NCI-H82 treated with DMSO at 0.1 percent for 48 hours (cell line): ENCODE data around the gene CLDN20.

Source experiments
- DNase-seq: peaks from one replicate; lab custom pipeline; 2025; ENCODE audit not compliant: unreplicated experiment; lab: John Stamatoyannopoulos, UW

The CLDN20 gene

DNA sequence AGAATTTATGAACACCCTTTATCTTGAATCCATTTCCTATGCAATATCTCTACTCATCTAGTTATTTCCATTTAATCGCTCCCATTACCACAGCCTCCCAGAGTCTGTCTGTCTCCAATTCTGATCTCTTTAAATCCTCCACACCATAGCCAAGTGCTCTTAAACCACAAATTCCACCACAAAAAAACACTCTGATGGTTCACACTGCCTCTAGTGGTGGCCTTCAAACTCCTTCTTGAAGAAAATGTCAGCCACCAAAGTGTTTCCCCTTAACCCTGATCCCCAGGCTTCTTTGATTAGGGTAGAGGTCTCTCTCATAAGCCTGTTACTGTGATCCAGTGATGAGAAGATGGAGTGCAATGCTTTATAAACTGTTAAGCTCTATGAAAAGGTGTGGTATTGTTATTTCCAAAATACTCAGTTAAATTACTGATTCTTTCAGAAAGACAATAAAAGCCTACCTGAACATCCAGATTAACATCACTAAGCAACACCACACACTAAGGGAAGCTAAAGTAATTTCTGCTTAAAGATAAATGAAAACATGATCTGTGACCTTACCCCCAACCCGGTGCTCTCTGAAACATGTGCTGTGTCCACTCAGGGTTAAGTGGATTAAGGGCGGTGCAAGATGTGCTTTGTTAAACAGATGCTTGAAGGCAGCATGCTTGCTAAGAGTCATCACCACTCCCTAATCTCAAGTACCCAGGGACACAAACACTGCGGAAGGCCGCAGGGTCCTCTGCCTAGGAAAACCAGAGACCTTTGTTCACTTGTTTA is 4.5 kb downstream of the CLDN20 start:
- peak; percentile 98 for DNase-seq

DNA sequence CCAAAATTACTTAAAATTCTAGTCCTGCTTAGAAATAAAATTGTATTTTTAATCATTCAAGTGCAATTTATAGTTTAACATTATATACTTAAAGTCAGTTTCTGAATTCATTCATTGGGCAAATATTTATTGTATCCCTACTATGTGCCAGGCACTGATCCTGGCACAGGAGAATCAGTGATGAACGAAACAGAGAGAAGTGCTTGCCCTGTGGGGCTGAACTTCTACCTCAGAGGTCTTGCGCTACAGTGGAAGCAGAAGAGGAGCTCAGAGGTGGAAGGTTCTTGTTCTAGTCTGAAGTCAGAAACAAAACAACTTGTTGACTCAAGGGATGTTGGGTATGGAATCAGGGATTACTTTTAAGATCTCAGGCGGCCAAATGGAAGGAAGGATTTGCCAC is 6.0 kb downstream of the CLDN20 start:
- no peak for DNase-seq

DNA sequence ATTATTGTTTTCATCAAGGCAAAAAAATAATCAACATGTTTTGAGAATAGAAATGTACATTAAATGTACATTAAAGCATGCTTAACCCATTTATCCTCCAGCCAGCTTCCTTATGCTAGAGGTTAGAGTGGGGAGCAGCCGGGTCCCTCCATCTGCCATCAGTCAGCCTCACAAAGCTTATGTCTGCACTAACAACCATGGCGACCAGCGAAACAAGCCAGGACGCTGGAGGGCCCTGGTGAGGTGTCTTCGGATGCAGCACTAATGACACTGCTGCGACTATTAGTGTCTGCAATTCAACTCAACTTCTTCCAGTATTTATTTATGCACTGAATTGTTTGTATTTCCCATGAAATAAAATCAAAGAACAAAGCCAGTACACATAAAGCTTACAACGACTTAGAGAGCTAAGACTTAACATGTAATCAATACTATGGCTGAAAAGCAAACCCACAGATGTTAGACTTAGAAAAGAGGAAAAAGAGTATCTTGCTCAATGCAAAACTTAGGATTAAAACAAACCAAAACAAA is 6.8 kb downstream of the CLDN20 start:
- DNase-seq, result peak; percentile 75

DNA sequence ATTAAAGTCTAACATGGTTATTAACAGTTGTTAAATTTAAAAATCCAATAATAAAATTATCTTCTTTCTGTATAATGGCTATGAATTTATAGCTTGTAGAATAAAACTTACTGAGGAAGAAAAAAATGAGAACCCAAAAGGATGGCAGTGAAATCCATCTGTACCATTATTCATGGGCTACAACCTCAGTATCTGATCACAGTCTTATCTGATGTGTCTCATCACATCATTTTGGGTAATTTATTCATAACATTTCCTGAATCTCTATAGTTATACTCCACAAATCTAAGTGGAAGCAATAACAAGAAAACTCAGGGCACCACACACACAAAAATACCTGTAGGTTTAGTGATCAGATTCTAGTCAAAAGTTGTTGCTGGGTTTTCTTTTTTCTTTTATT is 7.3 kb downstream of the CLDN20 start:
- DNase-seq, result no peak

DNA sequence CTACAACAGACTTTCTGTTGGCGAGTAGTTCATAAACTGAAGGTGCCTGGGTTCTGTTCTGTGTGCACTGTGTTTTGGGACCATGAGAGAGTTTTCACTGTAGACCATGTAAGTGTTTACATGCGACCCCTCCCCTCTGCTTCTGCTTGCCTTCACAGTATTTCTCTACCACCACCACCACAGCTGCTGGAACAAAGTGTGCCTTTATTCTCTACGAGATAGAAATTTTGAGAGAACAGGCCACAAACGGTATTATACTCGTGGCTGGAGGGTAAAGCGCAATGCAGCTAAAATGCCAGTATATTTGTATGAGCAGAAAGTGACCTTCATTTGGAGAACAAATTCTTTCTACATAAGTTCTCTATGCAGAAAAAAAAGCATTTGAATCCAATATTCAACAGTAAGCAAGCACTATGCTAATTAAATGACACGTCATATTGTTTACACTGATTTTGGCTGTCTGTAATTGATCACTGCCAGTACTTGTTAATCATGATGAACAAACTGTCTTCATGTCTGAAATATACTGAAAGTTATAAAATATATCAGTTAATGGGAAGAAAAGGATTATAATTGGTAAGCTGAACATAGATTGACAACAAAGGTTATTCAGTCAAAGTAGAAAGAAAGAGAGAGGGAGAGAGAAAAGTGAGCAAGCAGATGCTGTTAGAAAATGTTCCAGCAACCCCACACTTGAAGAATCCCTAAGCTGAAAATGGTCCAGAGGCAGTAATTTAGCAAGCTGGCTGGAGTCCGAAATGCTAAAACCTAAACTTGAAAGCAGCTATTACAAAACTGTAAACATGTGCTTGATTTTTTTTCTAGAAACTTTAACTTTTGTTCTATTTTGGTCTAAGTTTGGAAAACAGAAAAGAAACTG is 8.8 kb downstream of the CLDN20 start:
- DNase-seq, result no peak

DNA sequence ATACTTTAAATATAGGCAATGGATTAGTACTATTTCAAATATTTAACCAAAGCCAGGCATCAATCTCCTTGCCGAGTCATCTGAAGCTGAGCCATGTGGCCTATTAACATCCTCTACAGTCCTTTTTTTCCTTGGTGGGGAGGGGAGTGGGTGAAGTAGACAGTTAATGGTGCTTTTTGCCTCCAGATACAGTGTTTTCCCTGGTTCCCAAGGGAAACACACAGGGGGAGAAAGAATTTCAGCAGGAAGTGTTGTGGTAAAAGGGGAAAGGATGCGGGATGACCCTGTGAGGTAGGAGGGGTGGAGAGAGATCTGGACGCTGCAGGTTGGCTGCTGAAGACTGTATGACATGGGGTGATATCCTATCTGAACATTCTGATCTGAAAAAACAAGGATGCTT is 9.6 kb downstream of the CLDN20 start:
- no peak for DNase-seq

DNA sequence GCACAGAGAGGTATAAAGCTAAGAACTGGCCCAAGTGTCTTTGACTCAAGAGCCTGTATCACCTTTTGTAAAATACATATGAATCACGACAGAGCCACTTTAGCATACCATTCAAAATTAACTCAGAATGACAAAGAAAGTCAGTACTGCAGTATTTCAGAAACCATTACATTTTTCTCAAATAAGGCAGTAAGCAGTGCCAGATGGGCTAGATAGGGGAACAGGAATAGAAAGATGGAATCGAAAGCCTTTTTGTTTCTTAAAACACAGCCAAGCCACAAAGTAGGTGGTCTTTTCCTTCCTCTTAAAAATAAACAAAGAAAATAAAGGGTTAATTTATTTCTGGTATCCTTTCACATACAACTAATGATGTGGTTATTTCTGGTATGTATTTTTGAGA is 10.3 kb downstream of the CLDN20 start:
- DNase-seq, result no peak

DNA sequence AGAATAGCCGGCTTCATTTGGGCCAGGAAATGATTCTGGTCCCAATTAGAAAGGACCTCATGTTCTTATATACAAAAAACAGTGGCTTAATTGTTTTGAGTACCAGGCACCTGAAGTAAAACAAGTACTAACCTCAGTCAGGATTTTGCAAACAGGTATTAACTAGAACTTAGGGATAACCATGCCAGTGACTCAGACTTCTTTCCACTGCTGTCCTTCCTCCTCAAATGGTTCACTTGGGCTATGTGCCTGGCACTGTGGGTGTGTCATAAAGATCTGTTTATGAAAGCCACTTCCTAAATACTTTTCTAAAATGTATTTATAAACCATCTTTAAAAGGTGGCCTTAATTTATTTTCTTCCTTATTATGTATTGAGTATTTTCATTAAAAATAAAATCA is 10.7 kb downstream of the CLDN20 start:
- no peak for DNase-seq

DNA sequence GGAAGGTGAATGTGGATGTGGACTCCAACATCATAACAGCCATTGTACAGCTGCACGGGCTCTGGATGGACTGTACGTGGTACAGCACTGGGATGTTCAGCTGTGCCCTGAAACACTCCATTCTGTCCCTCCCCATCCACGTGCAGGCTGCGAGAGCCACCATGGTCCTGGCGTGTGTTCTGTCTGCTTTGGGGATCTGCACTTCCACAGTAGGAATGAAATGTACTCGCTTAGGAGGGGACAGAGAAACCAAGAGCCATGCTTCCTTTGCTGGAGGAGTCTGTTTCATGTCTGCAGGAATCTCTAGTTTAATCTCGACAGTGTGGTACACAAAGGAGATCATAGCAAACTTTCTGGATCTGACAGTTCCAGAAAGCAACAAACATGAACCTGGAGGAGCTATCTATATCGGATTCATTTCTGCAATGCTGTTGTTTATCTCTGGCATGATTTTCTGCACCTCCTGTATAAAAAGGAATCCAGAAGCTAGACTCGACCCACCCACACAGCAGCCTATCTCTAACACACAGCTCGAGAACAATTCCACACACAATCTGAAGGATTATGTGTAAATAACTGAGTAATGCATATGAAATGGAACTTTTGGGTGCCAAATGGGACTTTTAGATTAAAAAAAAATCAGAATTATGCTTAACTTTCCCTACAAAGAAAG is 12.1 kb downstream of the CLDN20 start:
- DNase-seq, result no peak

DNA sequence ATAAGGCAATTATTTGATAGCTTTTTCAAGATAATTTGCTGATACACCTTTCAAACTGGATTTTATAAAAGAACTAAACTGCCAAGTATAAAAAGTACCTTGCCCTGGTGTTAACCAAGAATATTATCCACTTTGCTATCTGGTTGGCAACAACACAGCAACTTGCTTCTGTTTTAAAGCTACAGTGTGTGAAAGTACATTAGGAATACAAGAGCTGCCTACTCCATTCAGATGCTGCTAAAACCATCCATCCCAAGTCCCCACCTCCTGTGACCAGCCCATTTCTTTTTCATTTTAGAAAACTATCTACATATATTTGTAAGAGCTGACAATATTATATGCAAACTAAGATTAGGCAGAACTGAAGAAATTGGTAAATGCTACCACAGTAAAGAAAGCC is 12.8 kb downstream of the CLDN20 start:
- DNase-seq, result no peak

DNA sequence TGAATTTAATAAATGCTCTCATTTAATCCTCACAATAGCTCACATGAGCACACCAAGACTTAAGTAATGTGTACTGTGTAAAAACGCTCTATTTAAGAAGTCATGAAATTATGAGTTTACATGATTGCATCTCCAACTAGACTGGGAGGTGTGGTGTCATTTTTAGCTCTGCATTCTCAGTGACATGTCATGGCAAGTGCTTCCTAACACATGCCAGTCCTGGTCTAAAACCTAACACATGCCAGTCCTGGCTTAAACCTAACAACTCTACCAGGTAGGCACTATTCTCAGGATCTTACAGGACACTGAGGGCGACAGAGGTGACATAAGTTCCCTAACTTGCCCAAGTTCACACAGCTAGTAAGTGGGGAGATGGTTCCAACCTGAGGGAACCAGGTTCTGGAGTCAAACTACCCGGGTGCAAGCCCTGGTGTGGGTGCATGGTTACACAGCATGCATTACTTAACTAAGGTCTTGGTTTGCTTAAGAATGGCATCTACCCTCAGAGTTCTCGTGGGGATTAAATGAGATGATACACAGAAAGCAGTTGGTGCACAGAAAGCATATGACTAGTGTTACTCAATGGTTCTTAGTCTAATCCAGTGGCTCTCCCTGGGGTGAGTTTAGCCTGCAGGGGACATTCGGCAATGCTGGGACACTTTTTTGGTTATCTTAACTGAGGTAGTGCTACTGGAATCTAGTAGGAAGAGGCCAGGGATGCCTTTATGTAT is 14.7 kb downstream of the CLDN20 start:
- DNase-seq, result no peak

DNA sequence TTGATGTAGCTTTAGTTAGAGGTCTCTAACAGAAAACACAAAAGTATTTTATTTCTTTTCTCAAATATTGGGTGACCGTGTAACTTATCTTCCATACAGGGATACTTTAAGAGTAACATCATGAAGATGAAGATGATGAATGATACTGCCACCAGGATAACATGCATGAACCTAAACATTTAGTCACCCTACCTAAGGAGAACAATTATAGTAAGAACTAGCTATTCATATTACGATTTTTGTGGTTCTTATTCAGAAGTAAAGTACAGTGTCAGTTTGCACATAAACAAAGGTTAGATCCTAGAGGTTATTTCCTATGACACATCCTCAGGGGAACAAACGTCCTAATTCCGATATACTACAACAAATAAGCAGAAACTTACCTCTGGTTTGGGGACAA is 21.0 kb downstream of the CLDN20 start:
- DNase-seq, result no peak

DNA sequence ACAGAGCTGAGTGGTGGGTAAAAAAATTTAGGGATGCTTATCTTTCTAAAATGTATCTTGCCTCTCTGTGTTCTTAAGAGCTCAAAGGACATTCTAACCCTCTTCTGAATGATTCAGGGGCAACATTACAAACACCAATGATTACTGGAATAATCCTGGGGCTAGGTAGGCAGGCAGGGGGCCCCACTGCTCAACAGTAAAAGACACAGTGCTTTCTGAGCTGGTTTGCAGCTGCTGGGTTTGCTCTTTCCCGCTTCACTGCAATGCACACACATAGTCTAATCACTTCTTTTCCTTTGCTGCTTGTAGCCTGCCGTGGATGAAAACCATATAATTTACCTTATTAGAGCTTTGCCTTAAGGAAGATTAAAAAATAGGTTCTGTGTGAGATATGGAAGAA is 23.9 kb downstream of the CLDN20 start:
- no peak for DNase-seq

DNA sequence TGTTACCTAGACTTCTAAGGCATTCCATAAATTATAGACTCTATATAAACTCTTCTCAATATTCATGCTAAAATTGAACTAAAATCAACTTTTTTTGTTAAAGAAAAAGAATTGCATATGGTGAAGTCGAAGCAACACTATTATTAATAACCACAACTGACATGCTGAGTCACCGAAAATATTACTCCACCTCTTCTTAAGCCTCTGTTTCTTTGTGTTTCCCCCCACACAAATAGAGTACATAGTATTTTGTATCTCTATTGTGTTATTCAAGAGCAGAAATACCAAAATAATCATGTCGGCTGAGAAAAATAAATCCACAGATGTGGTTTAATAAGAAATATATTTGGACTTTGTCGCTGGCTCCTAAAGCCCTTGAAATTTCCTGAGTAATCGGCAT is 26.7 kb downstream of the CLDN20 start:
- DNase-seq, result no peak

DNA sequence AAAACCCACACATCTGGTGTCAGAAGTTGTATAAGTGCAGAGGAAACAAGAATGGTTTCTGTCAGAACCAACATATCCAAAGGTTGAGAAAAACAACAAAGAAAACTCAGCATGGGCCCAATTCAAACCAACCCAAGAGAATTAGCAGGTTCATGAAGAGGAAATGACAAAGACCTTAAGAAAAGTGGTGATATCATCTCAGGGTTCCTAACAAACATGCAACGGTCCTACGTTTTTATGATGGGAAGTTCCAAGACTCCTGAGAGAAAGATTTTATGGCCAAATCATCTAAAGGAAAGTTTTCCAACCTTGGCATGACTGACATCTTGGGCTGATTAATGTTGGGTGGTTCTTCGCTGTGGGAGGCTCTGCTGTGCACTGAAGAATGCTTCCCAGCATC is 27.5 kb downstream of the CLDN20 start:
- DNase-seq, result no peak

DNA sequence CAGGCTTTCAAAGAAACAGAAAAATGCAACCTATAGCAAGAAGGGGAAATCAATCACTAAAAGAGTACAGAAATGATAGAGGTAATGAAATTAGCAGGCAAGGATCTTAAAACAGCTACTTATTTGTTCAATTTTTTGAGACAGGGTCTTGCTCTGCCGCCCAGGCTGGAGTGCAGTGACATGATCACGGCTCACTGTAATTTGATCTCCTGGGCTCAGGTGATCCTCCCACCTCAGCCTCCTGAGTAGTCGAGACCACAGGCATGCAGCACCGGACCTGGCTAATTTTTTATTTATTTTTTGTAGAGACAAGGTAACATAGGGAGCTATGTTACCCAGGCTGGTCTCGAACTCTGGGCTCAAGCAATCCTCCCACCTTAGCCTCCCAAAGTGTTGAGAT is 28.9 kb downstream of the CLDN20 start:
- DNase-seq, result no peak

DNA sequence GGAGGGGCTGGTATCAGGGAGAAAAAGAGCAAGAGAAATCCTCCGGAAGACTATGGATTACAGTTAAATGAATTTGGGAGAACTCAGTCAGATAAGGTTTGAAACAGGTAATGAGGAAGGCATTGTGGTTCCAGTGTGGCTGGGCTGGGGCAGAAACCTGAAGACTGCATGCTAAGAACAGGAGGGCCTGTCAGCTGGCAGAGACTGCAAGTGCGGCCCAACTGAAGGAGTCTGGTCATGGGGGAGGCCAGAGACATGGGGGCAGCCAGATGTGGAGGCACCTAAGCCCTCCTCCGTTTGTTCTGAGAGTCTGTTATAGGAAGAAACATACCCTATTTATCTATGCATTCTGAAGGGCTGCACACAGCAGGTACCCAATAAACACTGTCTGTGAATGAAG is 33.9 kb downstream of the CLDN20 start:
- DNase-seq, result no peak

DNA sequence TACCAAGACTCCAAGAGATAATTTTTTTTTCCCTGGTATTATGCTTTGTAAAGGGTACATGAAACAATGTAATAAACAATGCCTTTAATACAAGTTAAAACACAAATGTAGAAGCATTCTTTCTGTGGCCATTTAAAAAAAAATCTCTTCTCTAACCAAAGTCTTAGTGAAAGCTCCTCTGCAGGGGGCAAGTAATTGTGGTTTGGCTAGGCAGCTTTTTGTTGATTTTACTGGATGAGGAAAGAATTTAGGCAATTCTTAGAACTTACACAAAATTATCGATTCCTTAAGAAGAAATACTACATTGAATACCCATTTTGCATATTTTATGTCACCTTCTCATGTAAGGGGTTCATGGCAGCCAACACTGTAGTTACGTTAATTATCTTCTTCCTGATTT is 38.1 kb downstream of the CLDN20 start:
- no peak for DNase-seq

DNA sequence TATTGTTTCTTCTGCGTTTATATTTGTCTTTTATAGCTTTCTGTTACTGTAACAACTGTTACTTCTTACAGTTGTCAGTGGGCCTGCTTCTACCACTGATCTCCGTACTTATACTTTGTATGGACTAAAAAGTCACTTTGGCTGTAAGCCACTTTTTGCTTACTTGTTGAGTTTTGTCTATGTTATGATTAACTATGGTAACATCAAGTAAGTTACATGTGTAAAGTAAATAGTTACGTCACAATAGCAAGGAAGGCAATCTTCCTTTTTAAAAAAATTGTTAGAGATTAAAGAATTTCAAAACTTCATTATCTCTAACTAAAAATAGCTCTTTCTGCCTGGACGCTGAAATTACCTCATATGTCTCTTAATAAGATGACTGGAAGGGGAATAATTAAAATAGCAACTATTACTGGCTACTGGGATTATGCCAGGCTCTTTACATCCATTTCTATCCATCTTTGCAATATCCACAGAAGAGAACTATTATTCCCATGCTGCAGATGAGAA is 39.6 kb downstream of the CLDN20 start:
- DNase-seq, result no peak

DNA sequence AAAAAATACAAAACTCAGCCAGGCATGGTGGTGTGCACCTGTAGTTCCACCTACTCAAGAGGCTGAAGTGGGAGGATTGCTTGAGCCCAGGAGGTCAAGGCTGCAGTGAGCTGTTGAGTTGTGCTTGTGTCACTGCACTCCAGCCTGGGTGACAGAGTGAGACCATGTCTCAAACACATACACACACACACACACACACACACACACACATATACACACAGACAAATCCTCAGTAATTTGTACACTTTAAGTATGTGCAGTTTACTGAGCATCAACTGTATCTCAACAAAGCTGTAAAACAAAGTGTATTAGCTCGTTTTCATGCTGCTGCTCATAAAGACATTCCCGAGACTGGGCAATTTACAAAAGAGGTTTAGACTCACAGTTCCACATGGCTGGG is 43.1 kb downstream of the CLDN20 start:
- DNase-seq, result no peak

DNA sequence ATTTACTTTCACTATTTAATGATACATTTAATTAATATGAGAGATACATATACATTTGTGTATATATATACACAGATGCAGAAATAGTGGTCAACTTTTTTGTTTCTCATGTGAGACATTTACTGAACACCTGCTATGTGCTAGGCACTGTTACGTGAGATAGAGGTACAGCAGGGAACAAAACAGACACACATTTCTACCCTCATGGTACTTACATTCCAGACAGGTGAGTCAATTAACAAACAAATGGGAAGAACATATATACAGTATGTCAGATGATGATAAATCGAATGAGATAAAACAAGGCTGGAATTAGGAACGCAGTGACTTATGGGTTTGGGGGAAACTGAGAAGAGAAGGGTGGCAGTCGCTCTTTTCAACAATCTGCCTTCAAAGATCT is 45.3 kb downstream of the CLDN20 start:
- no peak for DNase-seq
